Measurements from ENCODE around the gene INSRR.

GRCh38 chr1:156868341-156868740, 9.4 kb upstream of the INSRR start:
- TF ChIP-seq, protein P1, sequence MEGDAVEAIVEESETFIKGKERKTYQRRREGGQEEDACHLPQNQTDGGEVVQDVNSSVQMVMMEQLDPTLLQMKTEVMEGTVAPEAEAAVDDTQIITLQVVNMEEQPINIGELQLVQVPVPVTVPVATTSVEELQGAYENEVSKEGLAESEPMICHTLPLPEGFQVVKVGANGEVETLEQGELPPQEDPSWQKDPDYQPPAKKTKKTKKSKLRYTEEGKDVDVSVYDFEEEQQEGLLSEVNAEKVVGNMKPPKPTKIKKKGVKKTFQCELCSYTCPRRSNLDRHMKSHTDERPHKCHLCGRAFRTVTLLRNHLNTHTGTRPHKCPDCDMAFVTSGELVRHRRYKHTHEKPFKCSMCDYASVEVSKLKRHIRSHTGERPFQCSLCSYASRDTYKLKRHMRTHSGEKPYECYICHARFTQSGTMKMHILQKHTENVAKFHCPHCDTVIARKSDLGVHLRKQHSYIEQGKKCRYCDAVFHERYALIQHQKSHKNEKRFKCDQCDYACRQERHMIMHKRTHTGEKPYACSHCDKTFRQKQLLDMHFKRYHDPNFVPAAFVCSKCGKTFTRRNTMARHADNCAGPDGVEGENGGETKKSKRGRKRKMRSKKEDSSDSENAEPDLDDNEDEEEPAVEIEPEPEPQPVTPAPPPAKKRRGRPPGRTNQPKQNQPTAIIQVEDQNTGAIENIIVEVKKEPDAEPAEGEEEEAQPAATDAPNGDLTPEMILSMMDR (IDR thresholded peaks at IDR 0.05) = no peak
- TF ChIP-seq EP300 (IDR thresholded peaks at IDR 0.05) (no peak), POLR2A (IDR thresholded peaks at IDR 0.05) (no peak)

All from ovary (tissue), 3 donors.